IPS DF 6.9 (cell line): ENCODE measurements around the gene TTLL11.

Experiments used
- DNase-seq: peaks from one replicate; pipeline ENCODE4 v3.0.0-alpha.2; 2013; ENCODE audit warnings: low read depth, low spot score
- H3K27ac ChIP-seq: one replicate; pipeline ENCODE4 v1.5.1; 2013; ENCODE audit warnings: low read length, control low read depth
- H3K27me3 ChIP-seq: 2 replicates; pipeline ENCODE4 v1.6.1; 2013; ENCODE audit warnings: mild to moderate bottlenecking, low read length; ENCODE audit not compliant: control insufficient read depth, insufficient read depth
- H3K36me3 ChIP-seq: 2 replicates; pipeline ENCODE4 v1.6.1; 2013; ENCODE audit warnings: low read length; ENCODE audit not compliant: control insufficient read depth, insufficient read depth
- H3K4me1 ChIP-seq: 2 replicates; pipeline ENCODE4 v1.6.1; 2013; ENCODE audit warnings: low read length; ENCODE audit not compliant: control insufficient read depth, insufficient read depth
- H3K4me3 ChIP-seq: 2 replicates; pipeline ENCODE4 v1.5.1; 2013; ENCODE audit warnings: mild to moderate bottlenecking, low read length
- H3K9me3 ChIP-seq: 2 replicates; pipeline ENCODE4 v1.6.1; 2013; ENCODE audit warnings: low read length, inconsistent platforms; ENCODE audit not compliant: control insufficient read depth, insufficient read depth
- WGBS: extraction: QIAGEN DNeasy Blood & Tissue Kit; methylation state at CpG from one replicate; pipeline ENCODE4 v1.1.7; 2013; ENCODE audit warnings: mixed read lengths, missing lambda C conversion rate; ENCODE audit not compliant: insufficient read length, insufficient coverage; 5-methylcytosine and 5-hydroxymethylcytosine counted together

The TTLL11 gene

GRCh38 chr9:121975801-121976277 is 117.3 kb downstream of the TTLL11 start:
- H3K4me1 ChIP-seq = no peaks in the 10 kb centered on the region
- no CpG with 5 or more reads among the region's 6 CpGs for whole genome bisulfite sequencing
- no peak overlapping the region for H3K4me3 ChIP-seq
- H3K9me3 ChIP-seq = no peaks in the 10 kb centered on the region
- H3K27ac ChIP-seq = no peak overlapping the region
- no peaks in the 10 kb centered on the region for H3K36me3 ChIP-seq
- DNase-seq = no peak
- no peaks in the 10 kb centered on the region for H3K27me3 ChIP-seq

GRCh38 chr9:121974421-121974820 is 118.7 kb downstream of the TTLL11 start:
- H3K4me1 ChIP-seq = no peaks in the 10 kb centered on the region
- no peak overlapping the region for H3K27ac ChIP-seq
- no peaks in the 10 kb centered on the region for H3K27me3 ChIP-seq
- no peaks in the 10 kb centered on the region for H3K36me3 ChIP-seq
- H3K9me3 ChIP-seq = no peaks in the 10 kb centered on the region
- DNase-seq = no peak
- no peak overlapping the region for H3K4me3 ChIP-seq

GRCh38 chr9:121972501-121972981 is 120.6 kb downstream of the TTLL11 start:
- H3K27me3 ChIP-seq = no peaks in the 10 kb centered on the region
- no peaks in the 10 kb centered on the region for H3K9me3 ChIP-seq
- H3K36me3 ChIP-seq = no peaks in the 10 kb centered on the region
- no peaks in the 10 kb centered on the region for H3K4me1 ChIP-seq
- no peak for DNase-seq
- WGBS = no CpG with 5 or more reads among the region's 7 CpGs
- no peak overlapping the region for H3K27ac ChIP-seq
- H3K4me3 ChIP-seq = no peak overlapping the region

GRCh38 chr9:121968056-121968455 is 125.1 kb downstream of the TTLL11 start:
- Histone ChIP-seq H3K9me3 (no peaks in the 10 kb centered on the region), H3K36me3 (no peaks in the 10 kb centered on the region), H3K27ac (no peak overlapping the region), H3K4me1 (no peaks in the 10 kb centered on the region), H3K4me3 (no peak overlapping the region), H3K27me3 (no peaks in the 10 kb centered on the region)
- WGBS = no CpG with 5 or more reads among the region's 8 CpGs
- no peak for DNase-seq

GRCh38 chr9:121966706-121967105 is 126.4 kb downstream of the TTLL11 start:
- no CpG with 5 or more reads among the region's 1 CpG for WGBS
- no peak for DNase-seq
- H3K27ac ChIP-seq = no peak overlapping the region
- H3K27me3 ChIP-seq = no peaks in the 10 kb centered on the region
- no peaks in the 10 kb centered on the region for H3K4me1 ChIP-seq
- H3K9me3 ChIP-seq = no peaks in the 10 kb centered on the region
- H3K36me3 ChIP-seq = no peaks in the 10 kb centered on the region
- no peak overlapping the region for H3K4me3 ChIP-seq

- Histone ChIP-seq H3K4me3 (no peak overlapping the region), H3K9me3 (no peaks in the 10 kb centered on the region), H3K4me1 (no peaks in the 10 kb centered on the region), H3K36me3 (no peaks in the 10 kb centered on the region), H3K27me3 (no peaks in the 10 kb centered on the region), H3K27ac (no peak overlapping the region)
- no CpG with 5 or more reads among the region's 8 CpGs for WGBS
- no peak for DNase-seq
Observed at GRCh38 chr9:121963528-121963995, 129.5 kb downstream of the TTLL11 start.

- no peaks in the 10 kb centered on the region for H3K27me3 ChIP-seq
- no peak for DNase-seq
- H3K9me3 ChIP-seq = no peaks in the 10 kb centered on the region
- no peaks in the 10 kb centered on the region for H3K4me1 ChIP-seq
- no peaks in the 10 kb centered on the region for H3K36me3 ChIP-seq
- WGBS = no CpG with 5 or more reads among the region's 1 CpG
- H3K4me3 ChIP-seq = no peak overlapping the region
- H3K27ac ChIP-seq = no peak overlapping the region
Observed at GRCh38 chr9:121962421-121962820, 130.7 kb downstream of the TTLL11 start.

GRCh38 chr9:121960665-121961064 is 132.4 kb downstream of the TTLL11 start:
- no CpG with 5 or more reads among the region's 7 CpGs for WGBS
- H3K36me3 ChIP-seq = no peaks in the 10 kb centered on the region
- H3K4me1 ChIP-seq = no peaks in the 10 kb centered on the region
- DNase-seq = no peak
- no peaks in the 10 kb centered on the region for H3K27me3 ChIP-seq
- H3K27ac ChIP-seq = no peak overlapping the region
- H3K4me3 ChIP-seq = no peak overlapping the region
- H3K9me3 ChIP-seq = no peaks in the 10 kb centered on the region

- Histone ChIP-seq H3K27ac (no peak overlapping the region), H3K4me1 (no peaks in the 10 kb centered on the region), H3K36me3 (no peaks in the 10 kb centered on the region), H3K27me3 (no peaks in the 10 kb centered on the region), H3K9me3 (no peaks in the 10 kb centered on the region), H3K4me3 (no peak overlapping the region)
- no CpG with 5 or more reads among the region's 4 CpGs for WGBS
- no peak for DNase-seq
Observed at GRCh38 chr9:121958530-121958929, 134.6 kb downstream of the TTLL11 start.

- H3K4me3 ChIP-seq = no peak overlapping the region
- H3K4me1 ChIP-seq = no peaks in the 10 kb centered on the region
- H3K9me3 ChIP-seq = no peaks in the 10 kb centered on the region
- H3K27me3 ChIP-seq = no peaks in the 10 kb centered on the region
- H3K36me3 ChIP-seq = no peaks in the 10 kb centered on the region
- no CpG with 5 or more reads among the region's 6 CpGs for WGBS
- H3K27ac ChIP-seq = no peak overlapping the region
- DNase-seq = no peak
Observed at GRCh38 chr9:121956808-121957207, 136.3 kb downstream of the TTLL11 start.

- H3K4me3 ChIP-seq = no peak overlapping the region
- no peaks in the 10 kb centered on the region for H3K36me3 ChIP-seq
- DNase-seq = no peak
- H3K27ac ChIP-seq = no peak overlapping the region
- no peaks in the 10 kb centered on the region for H3K4me1 ChIP-seq
- WGBS = no CpG with 5 or more reads among the region's 1 CpG
- no peaks in the 10 kb centered on the region for H3K9me3 ChIP-seq
- H3K27me3 ChIP-seq = no peaks in the 10 kb centered on the region
Observed at GRCh38 chr9:121955649-121956048, 137.5 kb downstream of the TTLL11 start.
